ENCODE measurements around the gene F2RL2. TPM values are rescaled to one million over a fixed set of nuclear protein-coding genes. Genes with fewer than 3 reads are reported as not detected.

The F2RL2 gene
- total RNA-seq, 6 experiments from 2014 or later, result 40.8 to 87.2 (median 54.3) TPM

DNA sequence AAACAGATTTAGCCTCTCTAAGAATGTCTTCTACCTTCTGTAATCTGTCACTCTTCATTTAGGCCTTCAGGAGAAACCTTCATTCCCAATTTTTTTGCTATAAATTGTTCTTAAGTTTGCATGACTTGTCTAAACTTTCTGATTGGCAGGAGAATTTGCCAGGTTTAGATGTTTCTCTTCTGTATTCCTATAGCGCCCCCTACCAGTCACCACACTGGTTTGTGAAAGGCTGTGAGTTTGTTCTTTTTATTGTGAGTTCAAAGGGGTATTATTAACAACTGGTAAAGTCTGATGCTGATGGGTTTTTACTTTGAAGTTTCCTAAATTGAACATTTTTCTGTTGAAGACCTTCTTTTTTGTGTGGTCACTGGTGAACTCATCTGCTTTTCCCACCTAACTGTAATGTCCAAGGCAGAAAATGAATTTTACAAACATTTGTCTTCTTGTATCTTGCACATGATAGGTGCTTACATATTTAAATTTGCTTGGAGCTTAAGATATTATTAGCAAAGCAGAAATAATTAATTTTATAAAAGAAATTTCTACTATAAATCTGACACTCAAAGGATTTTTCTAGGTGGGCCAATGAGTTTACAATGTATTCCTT is 18.4 kb upstream of the F2RL2 start:
- Mint-ChIP-seq H3K4me3 (no peak overlapping the region), H3K9me3 (no peaks in the 10 kb centered on the region), H3K27me3 (ENCODE audit: insufficient read depth) (no peaks in the 10 kb centered on the region), H3K27ac (peak overlapping the region; percentile 66; the same call in 1 of the 2 replicates), H3K4me1 (ENCODE audit: low read depth) (peaks cover 49% of the 10 kb centered on the region), H3K36me3 (ENCODE audit: low read depth) (peaks cover 6% of the 10 kb centered on the region; the same call in 1 of the 2 replicates)
- peak; percentile 60 for DNase-seq
- TF ChIP-seq, protein P1, sequence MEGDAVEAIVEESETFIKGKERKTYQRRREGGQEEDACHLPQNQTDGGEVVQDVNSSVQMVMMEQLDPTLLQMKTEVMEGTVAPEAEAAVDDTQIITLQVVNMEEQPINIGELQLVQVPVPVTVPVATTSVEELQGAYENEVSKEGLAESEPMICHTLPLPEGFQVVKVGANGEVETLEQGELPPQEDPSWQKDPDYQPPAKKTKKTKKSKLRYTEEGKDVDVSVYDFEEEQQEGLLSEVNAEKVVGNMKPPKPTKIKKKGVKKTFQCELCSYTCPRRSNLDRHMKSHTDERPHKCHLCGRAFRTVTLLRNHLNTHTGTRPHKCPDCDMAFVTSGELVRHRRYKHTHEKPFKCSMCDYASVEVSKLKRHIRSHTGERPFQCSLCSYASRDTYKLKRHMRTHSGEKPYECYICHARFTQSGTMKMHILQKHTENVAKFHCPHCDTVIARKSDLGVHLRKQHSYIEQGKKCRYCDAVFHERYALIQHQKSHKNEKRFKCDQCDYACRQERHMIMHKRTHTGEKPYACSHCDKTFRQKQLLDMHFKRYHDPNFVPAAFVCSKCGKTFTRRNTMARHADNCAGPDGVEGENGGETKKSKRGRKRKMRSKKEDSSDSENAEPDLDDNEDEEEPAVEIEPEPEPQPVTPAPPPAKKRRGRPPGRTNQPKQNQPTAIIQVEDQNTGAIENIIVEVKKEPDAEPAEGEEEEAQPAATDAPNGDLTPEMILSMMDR (IDR thresholded peaks at IDR 0.05), result peak; percentile 96

DNA sequence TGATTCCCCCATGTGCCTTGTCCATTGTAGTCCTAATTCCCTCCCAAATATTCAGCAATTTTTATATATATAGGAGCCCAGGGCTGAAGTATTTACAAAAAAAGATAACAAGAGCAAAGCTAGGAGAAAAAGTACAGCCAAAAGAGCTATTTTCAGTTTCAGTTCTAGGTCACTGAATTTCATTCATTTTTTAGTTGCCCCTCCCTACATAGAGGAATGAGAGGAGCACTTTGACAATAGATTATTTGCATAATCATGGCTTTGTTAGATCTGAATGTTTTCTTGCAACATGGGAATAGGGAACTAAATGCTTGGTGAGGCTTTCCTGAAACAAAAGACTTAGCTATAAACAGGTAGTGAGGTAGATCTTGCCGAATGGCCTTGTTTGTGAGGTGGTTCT is 15.3 kb upstream of the F2RL2 start:
- H3K27ac Mint-ChIP-seq, result no peak overlapping the region
- H3K36me3 Mint-ChIP-seq (ENCODE audit: low read depth), result no peaks in the 10 kb centered on the region
- no peaks in the 10 kb centered on the region for H3K27me3 Mint-ChIP-seq (ENCODE audit: insufficient read depth)
- TF ChIP-seq, protein P1 (IDR thresholded peaks at IDR 0.05), result no peak
- H3K4me3 Mint-ChIP-seq, result no peak overlapping the region
- no peaks in the 10 kb centered on the region for H3K9me3 Mint-ChIP-seq
- peaks cover 37% of the 10 kb centered on the region for H3K4me1 Mint-ChIP-seq (ENCODE audit: low read depth)
- DNase-seq, result no peak

DNA sequence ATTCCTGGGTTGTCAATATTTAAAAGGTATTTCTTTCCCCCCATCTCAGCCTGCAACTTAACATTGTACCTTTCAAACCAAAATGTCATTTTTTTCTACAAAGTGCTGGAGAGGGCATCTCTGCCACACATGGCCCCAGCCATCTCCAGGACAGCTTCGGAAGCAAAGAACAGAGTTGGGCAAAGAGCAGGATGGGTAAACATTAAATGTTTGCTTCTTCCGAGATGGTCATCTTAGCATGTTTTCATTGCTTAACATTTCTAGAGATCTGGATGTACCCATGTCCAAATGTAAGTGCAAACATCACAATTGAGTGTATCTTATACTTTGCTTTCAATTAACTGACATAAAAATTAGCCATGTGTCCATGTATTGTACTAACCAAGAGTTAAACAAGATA is 14.3 kb upstream of the F2RL2 start:
- Mint-ChIP-seq H3K9me3 (no peaks in the 10 kb centered on the region), H3K4me1 (ENCODE audit: low read depth) (peaks cover 27% of the 10 kb centered on the region), H3K27me3 (ENCODE audit: insufficient read depth) (no peaks in the 10 kb centered on the region), H3K36me3 (ENCODE audit: low read depth) (no peaks in the 10 kb centered on the region), H3K27ac (no peak overlapping the region), H3K4me3 (no peak overlapping the region)
- TF ChIP-seq, protein P1 (IDR thresholded peaks at IDR 0.05), result no peak
- DNase-seq, result no peak

DNA sequence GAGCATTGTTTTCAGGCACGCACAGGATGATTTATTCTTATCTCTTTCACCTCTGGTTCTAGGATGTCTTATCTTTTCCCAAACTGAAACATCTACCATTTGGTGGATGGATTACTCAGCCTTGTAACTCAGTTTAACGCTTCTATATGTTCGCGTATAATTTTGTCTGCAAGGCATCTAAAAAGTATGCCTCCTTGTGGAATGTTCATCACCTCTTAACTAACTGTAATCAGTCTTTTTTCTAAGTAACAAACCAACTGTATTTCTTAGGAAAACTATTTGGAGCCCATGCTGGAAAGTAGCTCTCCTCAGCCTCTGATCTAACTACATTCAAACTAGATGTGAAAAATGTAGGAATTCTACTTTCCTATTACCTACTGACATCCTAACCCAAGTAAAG is 11.5 kb upstream of the F2RL2 start:
- H3K4me1 Mint-ChIP-seq (ENCODE audit: low read depth), result peaks cover 14% of the 10 kb centered on the region
- no peaks in the 10 kb centered on the region for H3K36me3 Mint-ChIP-seq (ENCODE audit: low read depth)
- DNase-seq, result no peak
- H3K4me3 Mint-ChIP-seq, result no peak overlapping the region
- H3K9me3 Mint-ChIP-seq, result no peaks in the 10 kb centered on the region
- no peak overlapping the region for H3K27ac Mint-ChIP-seq
- TF ChIP-seq, protein P1 (IDR thresholded peaks at IDR 0.05), result no peak
- H3K27me3 Mint-ChIP-seq (ENCODE audit: insufficient read depth), result no peaks in the 10 kb centered on the region

DNA sequence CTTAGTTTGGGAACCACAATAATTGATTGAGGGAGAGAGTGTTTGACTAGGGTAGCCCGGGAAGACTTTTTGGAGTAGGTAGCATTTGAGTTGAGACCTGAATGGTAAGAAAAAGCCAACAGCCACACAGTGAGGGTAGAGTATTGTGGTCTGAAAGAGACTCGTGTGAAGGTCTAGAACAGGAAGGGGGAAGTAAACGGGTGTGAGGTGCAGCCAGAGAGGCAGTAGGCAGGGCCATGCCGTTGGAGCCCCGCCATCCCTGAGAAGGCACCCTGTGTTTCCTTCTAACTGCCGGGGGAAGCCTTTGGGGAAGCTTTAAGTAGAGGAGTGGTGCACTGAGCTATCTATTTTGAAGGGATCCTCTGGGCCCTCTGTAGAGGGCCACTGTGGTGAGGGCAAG is 3.5 kb upstream of the F2RL2 start:
- peaks cover 5% of the 10 kb centered on the region; the same call in 1 of the 2 replicates for H3K36me3 Mint-ChIP-seq (ENCODE audit: low read depth)
- no peak overlapping the region for H3K27ac Mint-ChIP-seq
- H3K9me3 Mint-ChIP-seq, result no peaks in the 10 kb centered on the region
- TF ChIP-seq, protein P1 (IDR thresholded peaks at IDR 0.05), result no peak
- no peak overlapping the region for H3K4me3 Mint-ChIP-seq
- H3K27me3 Mint-ChIP-seq (ENCODE audit: insufficient read depth), result no peaks in the 10 kb centered on the region; the same call in 1 of the 2 replicates
- H3K4me1 Mint-ChIP-seq (ENCODE audit: low read depth), result peaks cover 20% of the 10 kb centered on the region
- no peak for DNase-seq
